ENCODE data around the gene SRD5A1.

SRD5A1 gene

GRCh38 chr5:6604946-6605345 lies 28.3 kb upstream of the SRD5A1 start:
- H3K9ac ChIP-seq (ENCODE audit: low read length): no peak overlapping the region
- no peak overlapping the region for H3K27ac ChIP-seq (ENCODE audit: low read depth, low read length)
- H3K4me3 ChIP-seq (ENCODE audit: low read depth in 1 of 2, low read length in 2 of 2): no peak overlapping the region
- no peaks in the 10 kb centered on the region for H3K27me3 ChIP-seq (ENCODE audit: control insufficient read depth in 1 of 2, insufficient read depth in 2 of 2, low read length in 2 of 2)
- H3K4me1 ChIP-seq (ENCODE audit: insufficient read depth, low read length): no peaks in the 10 kb centered on the region
- H3K9me3 ChIP-seq (ENCODE audit: low read length): no peaks in the 10 kb centered on the region
- H3K36me3 ChIP-seq (ENCODE audit: insufficient read depth, low read length): peaks cover 85% of the 10 kb centered on the region

- Histone ChIP-seq H3K4me1 (ENCODE audit: insufficient read depth, low read length) (no peaks in the 10 kb centered on the region), H3K9me3 (ENCODE audit: low read length) (no peaks in the 10 kb centered on the region), H3K27me3 (ENCODE audit: control insufficient read depth in 1 of 2, insufficient read depth in 2 of 2, low read length in 2 of 2) (no peaks in the 10 kb centered on the region), H3K36me3 (ENCODE audit: insufficient read depth, low read length) (peaks cover 85% of the 10 kb centered on the region), H3K9ac (ENCODE audit: low read length) (no peak overlapping the region), H3K27ac (ENCODE audit: low read depth, low read length) (no peak overlapping the region), H3K4me3 (ENCODE audit: low read depth in 1 of 2, low read length in 2 of 2) (no peak overlapping the region)
Measured at GRCh38 chr5:6606884-6607558, 26.2 kb upstream of the SRD5A1 start.

GRCh38 chr5:6607559-6607936 lies 25.7 kb upstream of the SRD5A1 start:
- Histone ChIP-seq H3K4me1 (ENCODE audit: insufficient read depth, low read length) (no peaks in the 10 kb centered on the region), H3K4me3 (ENCODE audit: low read depth in 1 of 2, low read length in 2 of 2) (no peak overlapping the region), H3K9me3 (ENCODE audit: low read length) (no peaks in the 10 kb centered on the region), H3K27me3 (ENCODE audit: control insufficient read depth in 1 of 2, insufficient read depth in 2 of 2, low read length in 2 of 2) (no peaks in the 10 kb centered on the region), H3K27ac (ENCODE audit: low read depth, low read length) (no peak overlapping the region), H3K36me3 (ENCODE audit: insufficient read depth, low read length) (peaks cover 84% of the 10 kb centered on the region), H3K9ac (ENCODE audit: low read length) (no peak overlapping the region)

GRCh38 chr5:6608016-6608415 lies 25.2 kb upstream of the SRD5A1 start:
- no peaks in the 10 kb centered on the region for H3K27me3 ChIP-seq (ENCODE audit: control insufficient read depth in 1 of 2, insufficient read depth in 2 of 2, low read length in 2 of 2)
- no peak overlapping the region for H3K27ac ChIP-seq (ENCODE audit: low read depth, low read length)
- H3K36me3 ChIP-seq (ENCODE audit: insufficient read depth, low read length): peaks cover 84% of the 10 kb centered on the region
- H3K9ac ChIP-seq (ENCODE audit: low read length): no peak overlapping the region
- no peaks in the 10 kb centered on the region for H3K4me1 ChIP-seq (ENCODE audit: insufficient read depth, low read length)
- H3K9me3 ChIP-seq (ENCODE audit: low read length): no peaks in the 10 kb centered on the region
- no peak overlapping the region for H3K4me3 ChIP-seq (ENCODE audit: low read depth in 1 of 2, low read length in 2 of 2)

- Histone ChIP-seq H3K4me3 (ENCODE audit: low read depth in 1 of 2, low read length in 2 of 2) (no peak overlapping the region), H3K36me3 (ENCODE audit: insufficient read depth, low read length) (peaks cover 82% of the 10 kb centered on the region), H3K27me3 (ENCODE audit: control insufficient read depth in 1 of 2, insufficient read depth in 2 of 2, low read length in 2 of 2) (no peaks in the 10 kb centered on the region), H3K27ac (ENCODE audit: low read depth, low read length) (no peak overlapping the region), H3K9me3 (ENCODE audit: low read length) (no peaks in the 10 kb centered on the region), H3K4me1 (ENCODE audit: insufficient read depth, low read length) (no peaks in the 10 kb centered on the region), H3K9ac (ENCODE audit: low read length) (no peak overlapping the region)
Measured at GRCh38 chr5:6611334-6612256, 21.6 kb upstream of the SRD5A1 start.

- Histone ChIP-seq H3K9me3 (ENCODE audit: low read length) (no peaks in the 10 kb centered on the region), H3K36me3 (ENCODE audit: insufficient read depth, low read length) (peaks cover 75% of the 10 kb centered on the region), H3K4me1 (ENCODE audit: insufficient read depth, low read length) (no peaks in the 10 kb centered on the region), H3K27me3 (ENCODE audit: control insufficient read depth in 1 of 2, insufficient read depth in 2 of 2, low read length in 2 of 2) (no peaks in the 10 kb centered on the region), H3K9ac (ENCODE audit: low read length) (no peak overlapping the region), H3K4me3 (ENCODE audit: low read depth in 1 of 2, low read length in 2 of 2) (no peak overlapping the region), H3K27ac (ENCODE audit: low read depth, low read length) (no peak overlapping the region)
Measured at GRCh38 chr5:6615034-6615815, 18.0 kb upstream of the SRD5A1 start.

GRCh38 chr5:6616632-6617031 lies 16.6 kb upstream of the SRD5A1 start:
- H3K9ac ChIP-seq (ENCODE audit: low read length): no peak overlapping the region
- peaks cover 73% of the 10 kb centered on the region for H3K36me3 ChIP-seq (ENCODE audit: insufficient read depth, low read length)
- H3K4me1 ChIP-seq (ENCODE audit: insufficient read depth, low read length): no peaks in the 10 kb centered on the region
- no peak overlapping the region for H3K4me3 ChIP-seq (ENCODE audit: low read depth in 1 of 2, low read length in 2 of 2)
- H3K27me3 ChIP-seq (ENCODE audit: control insufficient read depth in 1 of 2, insufficient read depth in 2 of 2, low read length in 2 of 2): no peaks in the 10 kb centered on the region
- H3K9me3 ChIP-seq (ENCODE audit: low read length): no peaks in the 10 kb centered on the region
- H3K27ac ChIP-seq (ENCODE audit: low read depth, low read length): no peak overlapping the region

GRCh38 chr5:6623228-6623627 lies 10.0 kb upstream of the SRD5A1 start:
- no peaks in the 10 kb centered on the region for H3K27me3 ChIP-seq (ENCODE audit: control insufficient read depth in 1 of 2, insufficient read depth in 2 of 2, low read length in 2 of 2)
- no peak overlapping the region for H3K9ac ChIP-seq (ENCODE audit: low read length)
- no peak overlapping the region for H3K4me3 ChIP-seq (ENCODE audit: low read depth in 1 of 2, low read length in 2 of 2)
- H3K36me3 ChIP-seq (ENCODE audit: insufficient read depth, low read length): peaks cover 56% of the 10 kb centered on the region
- no peaks in the 10 kb centered on the region for H3K4me1 ChIP-seq (ENCODE audit: insufficient read depth, low read length)
- no peak overlapping the region for H3K27ac ChIP-seq (ENCODE audit: low read depth, low read length)
- H3K9me3 ChIP-seq (ENCODE audit: low read length): no peaks in the 10 kb centered on the region

GRCh38 chr5:6623941-6624340 lies 9.3 kb upstream of the SRD5A1 start:
- peaks cover 53% of the 10 kb centered on the region for H3K36me3 ChIP-seq (ENCODE audit: insufficient read depth, low read length)
- no peaks in the 10 kb centered on the region for H3K27me3 ChIP-seq (ENCODE audit: control insufficient read depth in 1 of 2, insufficient read depth in 2 of 2, low read length in 2 of 2)
- no peaks in the 10 kb centered on the region for H3K9me3 ChIP-seq (ENCODE audit: low read length)
- no peak overlapping the region for H3K4me3 ChIP-seq (ENCODE audit: low read depth in 1 of 2, low read length in 2 of 2)
- H3K27ac ChIP-seq (ENCODE audit: low read depth, low read length): no peak overlapping the region
- H3K9ac ChIP-seq (ENCODE audit: low read length): no peak overlapping the region
- H3K4me1 ChIP-seq (ENCODE audit: insufficient read depth, low read length): no peaks in the 10 kb centered on the region

GRCh38 chr5:6626508-6626907 lies 6.7 kb upstream of the SRD5A1 start:
- Histone ChIP-seq H3K36me3 (ENCODE audit: insufficient read depth, low read length) (peaks cover 49% of the 10 kb centered on the region), H3K27ac (ENCODE audit: low read depth, low read length) (no peak overlapping the region), H3K4me1 (ENCODE audit: insufficient read depth, low read length) (peaks cover 5% of the 10 kb centered on the region)

GRCh38 chr5:6631441-6631840 lies 1.8 kb upstream of the SRD5A1 start:
- H3K36me3 ChIP-seq (ENCODE audit: insufficient read depth, low read length): peaks cover 22% of the 10 kb centered on the region
- no peaks in the 10 kb centered on the region for H3K9me3 ChIP-seq (ENCODE audit: low read length)
- H3K4me3 ChIP-seq (ENCODE audit: low read depth in 1 of 2, low read length in 2 of 2): peak overlapping the region in 1 of 2 donors; percentile 2
- H3K27me3 ChIP-seq (ENCODE audit: control insufficient read depth in 1 of 2, insufficient read depth in 2 of 2, low read length in 2 of 2): no peaks in the 10 kb centered on the region
- H3K9ac ChIP-seq (ENCODE audit: low read length): no peak overlapping the region
- peaks cover 31% of the 10 kb centered on the region for H3K4me1 ChIP-seq (ENCODE audit: insufficient read depth, low read length)
- no peak overlapping the region for H3K27ac ChIP-seq (ENCODE audit: low read depth, low read length)

More at GRCh38 chr5:6626508-6626907, 6.7 kb upstream of the SRD5A1 start:
- no peaks in the 10 kb centered on the region for H3K27me3 ChIP-seq (ENCODE audit: control insufficient read depth in 1 of 2, insufficient read depth in 2 of 2, low read length in 2 of 2)
- no peak overlapping the region for H3K4me3 ChIP-seq (ENCODE audit: low read depth in 1 of 2, low read length in 2 of 2)
- H3K9ac ChIP-seq (ENCODE audit: low read length): no peak overlapping the region
- H3K9me3 ChIP-seq (ENCODE audit: low read length): no peaks in the 10 kb centered on the region

All from muscle layer of colon (tissue), 2 donors.